ENCODE measurements around the gene MCOLN2. TPM values are rescaled to one million over a fixed set of nuclear protein-coding genes. Genes with fewer than 3 reads are reported as not detected.

The MCOLN2 gene
- total RNA-seq, 1 experiment from 2014 or later, result 1.3 TPM

GRCh38 chr1:84947536-84948410, 49.1 kb downstream of the MCOLN2 start:
- Histone ChIP-seq H2AFZ (ENCODE audit: low read length) (no peak overlapping the region), H3K79me2 (ENCODE audit: insufficient read depth, low read length) (no peaks in the 10 kb centered on the region), H3K27ac (ENCODE audit: insufficient read length, low read depth, low read length) (no peak overlapping the region), H3K9ac (ENCODE audit: extremely low read depth, insufficient read length, low read length) (no peak overlapping the region), H3T11ph (ENCODE audit: low read length) (no peak overlapping the region), H2BK20ac (ENCODE audit: low read depth, low read length, poor library complexity, severe bottlenecking) (no peak overlapping the region), H4K91ac (ENCODE audit: insufficient read length, low read depth, low read length) (no peak overlapping the region), H3K4me2 (ENCODE audit: insufficient read depth, insufficient read length, low read length) (no peak overlapping the region), H3K56ac (ENCODE audit: insufficient read length, low read depth, low read length) (no peak overlapping the region), H2BK5ac (ENCODE audit: insufficient read length, low read length) (no peak overlapping the region), H4K5ac (ENCODE audit: insufficient read length, low read depth, low read length) (no peak overlapping the region), H4K8ac (replicated peaks; ENCODE audit: insufficient read length, low read depth, low read length) (no peak overlapping the region), H3K18ac (ENCODE audit: insufficient read length, low read depth, low read length) (no peak overlapping the region), H3K9me3 (ENCODE audit: control insufficient read depth, low read depth, low read length) (no peaks in the 10 kb centered on the region), H2BK15ac (ENCODE audit: low read depth, low read length) (no peak overlapping the region), H3K27me3 (ENCODE audit: insufficient read depth, low read length) (no peaks in the 10 kb centered on the region), H3K23ac (ENCODE audit: insufficient read length, low read depth, low read length) (no peak overlapping the region), H3K14ac (ENCODE audit: insufficient read depth, low read length) (no peak overlapping the region), H3K23me2 (ENCODE audit: insufficient read length, low read depth, low read length, poor library complexity, severe bottlenecking) (no peaks in the 10 kb centered on the region), H4K20me1 (ENCODE audit: control insufficient read depth, insufficient read depth, insufficient read length) (no peaks in the 10 kb centered on the region), H2BK120ac (ENCODE audit: low read depth, low read length, poor library complexity, severe bottlenecking) (no peak overlapping the region), H3K79me1 (ENCODE audit: insufficient read depth, low read depth, low read length, poor library complexity, severe bottlenecking) (no peaks in the 10 kb centered on the region), H3K4ac (ENCODE audit: low read depth, low read length) (no peak overlapping the region), H2BK12ac (ENCODE audit: insufficient read length, low read depth, low read length) (no peak overlapping the region), H2AK5ac (ENCODE audit: insufficient read length, low read length) (no peak overlapping the region), H3K4me1 (ENCODE audit: insufficient read depth, low read length) (no peaks in the 10 kb centered on the region; the same call in 1 of the 2 replicates)
- Mint-ChIP-seq H3K4me3 (no peak overlapping the region), H3K4me1 (peaks cover 20 to 26% of the 10 kb centered on the region in 2 experiments), H3K27ac (peak overlapping the region in 1 of 3 experiments; percentile 45; a peak in 2 of 7 replicates), H3K36me3 (ENCODE audit: insufficient read depth in 1 of 3, low read depth in 3 of 3) (no peaks in the 10 kb centered on the region), H3K9me3 (no peaks in the 10 kb centered on the region; a peak in 2 of 5 replicates), H3K27me3 (ENCODE audit: low read depth) (peaks cover 2% of the 10 kb centered on the region)
- DNase-seq, result no peak
- TF ChIP-seq, protein P1, sequence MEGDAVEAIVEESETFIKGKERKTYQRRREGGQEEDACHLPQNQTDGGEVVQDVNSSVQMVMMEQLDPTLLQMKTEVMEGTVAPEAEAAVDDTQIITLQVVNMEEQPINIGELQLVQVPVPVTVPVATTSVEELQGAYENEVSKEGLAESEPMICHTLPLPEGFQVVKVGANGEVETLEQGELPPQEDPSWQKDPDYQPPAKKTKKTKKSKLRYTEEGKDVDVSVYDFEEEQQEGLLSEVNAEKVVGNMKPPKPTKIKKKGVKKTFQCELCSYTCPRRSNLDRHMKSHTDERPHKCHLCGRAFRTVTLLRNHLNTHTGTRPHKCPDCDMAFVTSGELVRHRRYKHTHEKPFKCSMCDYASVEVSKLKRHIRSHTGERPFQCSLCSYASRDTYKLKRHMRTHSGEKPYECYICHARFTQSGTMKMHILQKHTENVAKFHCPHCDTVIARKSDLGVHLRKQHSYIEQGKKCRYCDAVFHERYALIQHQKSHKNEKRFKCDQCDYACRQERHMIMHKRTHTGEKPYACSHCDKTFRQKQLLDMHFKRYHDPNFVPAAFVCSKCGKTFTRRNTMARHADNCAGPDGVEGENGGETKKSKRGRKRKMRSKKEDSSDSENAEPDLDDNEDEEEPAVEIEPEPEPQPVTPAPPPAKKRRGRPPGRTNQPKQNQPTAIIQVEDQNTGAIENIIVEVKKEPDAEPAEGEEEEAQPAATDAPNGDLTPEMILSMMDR (conservative IDR thresholded peaks at IDR 0.05), result no peak
- WGBS (ENCODE audit: extremely low coverage, insufficient read length, low lambda C conversion rate), result no CpG with 5 or more reads among the region's 5 CpGs

Data from H9 (cell line).